SK-N-SH (cell line): ENCODE data around the gene FAM221B. TPM values are rescaled to one million over a fixed set of nuclear protein-coding genes. Genes with fewer than 3 reads are reported as not detected.

ENCODE experiments used
- CTCF ChIA-PET: fragments of 300-600, 350-600 bp; formaldehyde crosslinking; extraction: SDS; loops from one replicate; lab custom pipeline; 2021; lab: Yijun Ruan, JAX
- POLR2A ChIA-PET: fragments of 350-600 bp; sonication (Branson Sonifier 250); formaldehyde crosslinking; extraction: SDS; loops from one replicate; lab custom pipeline; 2020; ENCODE audit warnings: antibody characterized with exemption, inconsistent platforms; lab: Yijun Ruan, JAX
- DNase-seq: peaks from one replicate; pipeline ENCODE4 v3.0.0; 2012
- H2AFZ ChIP-seq: fragments of 200-600 bp; sonication (generic); 2 replicates; pipeline ENCODE4 v1.8.1; 2016; ENCODE audit warnings: antibody characterized with exemption, mild to moderate bottlenecking, low read depth
- H3F3A ChIP-seq: fragments of 200-600 bp; sonication (generic); replicated peaks from 2 replicates; pipeline ENCODE3; 2016; ENCODE audit warnings: antibody characterized with exemption, mild to moderate bottlenecking; ENCODE audit not compliant: insufficient read depth
- H3K27ac ChIP-seq, 2 experiments: fragments of 200-500 bp in 1 of 2; fragments of 200-600 bp in 1 of 2; sonication (Bioruptor generic) in 1 of 2; sonication (generic), shearing (Covaris generic) in 1 of 2; 2 replicates each; pipeline versions ENCODE4 v1.5.1 to v1.6.1; 2014 to 2016; ENCODE audit warnings: low read depth in 2 of 2, inconsistent platforms in 1 of 2, low read length in 1 of 2, mild to moderate bottlenecking in 1 of 2, mixed read lengths in 1 of 2
- H3K27me3 ChIP-seq: fragments of 200-600 bp; sonication (generic), shearing (Covaris generic); 2 replicates; pipeline ENCODE4 v1.6.1; 2016; ENCODE audit warnings: mixed run types; ENCODE audit not compliant: insufficient read depth
- H3K36me3 ChIP-seq, 2 experiments: fragments of 200-500 bp in 1 of 2; fragments of 200-600 bp in 1 of 2; sonication (Bioruptor generic) in 1 of 2; sonication (generic) in 1 of 2; replicated peaks in 1 of 2; 2 replicates each; pipeline versions ENCODE3 to v1.5.1; 2014 to 2016; ENCODE audit warnings: low read length in 1 of 2, mild to moderate bottlenecking in 1 of 2; ENCODE audit not compliant: insufficient read depth in 2 of 2, control insufficient read depth in 1 of 2
- H3K4me1 ChIP-seq, 2 experiments: fragments of 200-500 bp in 1 of 2; fragments of 200-600 bp in 1 of 2; sonication (Bioruptor generic) in 1 of 2; sonication (generic), shearing (Covaris generic) in 1 of 2; 2 replicates each; pipeline versions ENCODE4 v1.5.1 to v1.6.1; 2014 to 2016; ENCODE audit warnings: low read depth in 1 of 2, low read length in 1 of 2, mixed run types in 1 of 2; ENCODE audit not compliant: insufficient read depth in 2 of 2, control insufficient read depth in 1 of 2
- H3K4me2 ChIP-seq: fragments of 200-600 bp; sonication (generic), shearing (Covaris generic); 2 replicates; pipeline ENCODE4 v1.6.1; 2017; ENCODE audit warnings: mixed run types
- H3K4me3 ChIP-seq, 2 experiments: fragments of 200-500 bp in 1 of 2; fragments of 200-600 bp in 1 of 2; sonication (Bioruptor generic) in 1 of 2; sonication (generic), shearing (Covaris generic) in 1 of 2; 2 replicates each; pipeline versions ENCODE4 v1.5.1 to v1.8.1; 2014 to 2016; ENCODE audit warnings: low read depth in 2 of 2, inconsistent platforms in 1 of 2, low read length in 1 of 2, mild to moderate bottlenecking in 1 of 2, mixed read lengths in 1 of 2, moderate library complexity in 1 of 2
- H3K79me2 ChIP-seq: fragments of 200-600 bp; sonication (generic); 2 replicates; pipeline ENCODE4 v1.8.1; 2017; ENCODE audit warnings: mild to moderate bottlenecking; ENCODE audit not compliant: insufficient read depth
- H3K9ac ChIP-seq: fragments of 200-600 bp; sonication (generic); 2 replicates; pipeline ENCODE4 v1.6.1; 2017; ENCODE audit warnings: mixed run types
- H3K9me2 ChIP-seq: fragments of 200-600 bp; sonication (generic); 2 replicates; pipeline ENCODE4 v1.6.1; 2017; ENCODE audit warnings: mixed run types
- H3K9me3 ChIP-seq: fragments of 200-600 bp; sonication (generic); 2 replicates; pipeline ENCODE4 v1.6.1; 2017; ENCODE audit warnings: mixed run types, mild to moderate bottlenecking, moderate library complexity
- H4K20me1 ChIP-seq: fragments of 200-600 bp; sonication (generic); 2 replicates; pipeline ENCODE4 v1.6.1; 2017; ENCODE audit warnings: mild to moderate bottlenecking, mixed run types; ENCODE audit not compliant: insufficient read depth
- CHD2 ChIP-seq: fragments of 150-350 bp; IDR thresholded peaks from 2 replicates; pipeline ENCODE4 v1.6.1; 2018; ENCODE audit warnings: low read length; ENCODE audit not compliant: partially characterized antibody
- CTCF ChIP-seq: fragments of 200-600 bp; sonication (generic); IDR thresholded peaks from 2 replicates; pipeline ENCODE4 v1.6.1; 2017; ENCODE audit warnings: antibody characterized with exemption, mild to moderate bottlenecking, moderate library complexity
- EP300 ChIP-seq, 2 experiments: IDR thresholded peaks; 2 replicates each; pipeline versions ENCODE4 v1.4.0 to v1.6.1; 2012; ENCODE audit warnings: borderline replicate concordance in 1 of 2, low read depth in 1 of 2, low read length in 1 of 2
- FOXJ3 ChIP-seq: sonication (generic); formaldehyde crosslinking; IDR thresholded peaks from 2 replicates; pipeline ENCODE4 v1.5.1; 2020; ENCODE audit warnings: mild to moderate bottlenecking, missing genetic modification reagents
- FOXM1 ChIP-seq: IDR thresholded peaks from 2 replicates; pipeline ENCODE4 v1.4.0; 2012; ENCODE audit warnings: low read depth, mild to moderate bottlenecking
- GABPA ChIP-seq: IDR thresholded peaks from 2 replicates; pipeline ENCODE4 v1.4.0; 2012; ENCODE audit warnings: low read depth, mild to moderate bottlenecking
- IRF3 ChIP-seq: fragments of 150-350 bp; IDR thresholded peaks from 2 replicates; pipeline ENCODE4 v1.6.1; 2016; ENCODE audit warnings: mild to moderate bottlenecking, low read depth, low read length
- MXI1 ChIP-seq: IDR thresholded peaks from 2 replicates; pipeline ENCODE4 v1.6.1; 2012; ENCODE audit warnings: mild to moderate bottlenecking, low read depth, low read length, improper control_type of control experiment
- PBX3 ChIP-seq: IDR thresholded peaks from 2 replicates; pipeline ENCODE4; 2012
- RAD21 ChIP-seq: IDR thresholded peaks from 2 replicates; pipeline ENCODE4 v1.6.1; 2012; ENCODE audit warnings: mild to moderate bottlenecking, low read length
- RCOR1 ChIP-seq: fragments of 150-350 bp; IDR thresholded peaks from 2 replicates; pipeline ENCODE4 v1.6.1; 2017; ENCODE audit warnings: antibody characterized with exemption, low read length
- RFX5 ChIP-seq: IDR thresholded peaks from 2 replicates; pipeline ENCODE4 v1.6.1; 2012; ENCODE audit warnings: mild to moderate bottlenecking, improper control_type of control experiment, low read length
- RXRA ChIP-seq: IDR thresholded peaks from 2 replicates; pipeline ENCODE4 v1.4.0; 2012; ENCODE audit warnings: low read depth, mild to moderate bottlenecking, borderline replicate concordance
- SIN3A ChIP-seq: IDR thresholded peaks from 2 replicates; pipeline ENCODE4 v1.6.1; 2012; ENCODE audit warnings: low read depth, mild to moderate bottlenecking, low read length, moderate library complexity, borderline replicate concordance
- SMC3 ChIP-seq: IDR thresholded peaks from 2 replicates; pipeline ENCODE4 v1.6.1; 2012; ENCODE audit warnings: low read depth, low read length, improper control_type of control experiment
- TAF1 ChIP-seq: IDR thresholded peaks from 2 replicates; pipeline ENCODE4 v1.6.1; 2012; ENCODE audit warnings: low read depth, mild to moderate bottlenecking, low read length, moderate library complexity, borderline replicate concordance
- TCF12 ChIP-seq: IDR thresholded peaks from 2 replicates; pipeline ENCODE4 v1.4.0; 2012
- USF1 ChIP-seq: IDR thresholded peaks from 2 replicates; pipeline ENCODE4 v1.4.0; 2012; ENCODE audit warnings: low read depth, borderline replicate concordance
- WGBS: methylation state at CpG from one replicate; pipeline ENCODE4 v1.1.6; 2017; ENCODE audit warnings: low lambda C conversion rate; 5-methylcytosine and 5-hydroxymethylcytosine counted together
- polyA plus RNA-seq, 3 experiments: library from polyadenylated mRNA; depleted of rRNA; stranded (reverse); fragments of >200 nt; gene quantifications; 2 replicates each; pipeline ENCODE4 v1.2.3, GENCODE V29; 2012

The FAM221B gene
- polyA plus RNA-seq, 1 of the 3 experiments (the other 2 are of a cell fraction) = not detected

GRCh38 chr9:35871545-35871944 lies 43.0 kb upstream of the FAM221B start:
- ChIA-PET POLR2A (no interaction called here), CTCF (interaction anchor here (1.0 to 3.4 kb wide), 3 partner anchors 10 to 47 kb away, joined by 3 to 15 read pairs (median 3); no protein-coding TSS in a partner anchor)
- DNase-seq = no peak
- Histone ChIP-seq H4K20me1 (no peaks in the 10 kb centered on the region), H3K4me1 (no peaks in the 10 kb centered on the region; a peak in 1 of 4 replicates), H3K79me2 (no peaks in the 10 kb centered on the region), H3F3A (no peaks in the 10 kb centered on the region), H3K36me3 (no peaks in the 10 kb centered on the region), H3K4me2 (no peak overlapping the region), H2AFZ (no peak overlapping the region), H3K27ac (no peak overlapping the region), H3K27me3 (no peaks in the 10 kb centered on the region), H3K9ac (no peak overlapping the region), H3K9me3 (0 out of 2 replicates have a peak, but pooled peaks cover 6% of the 10 kb centered on the region), H3K4me3 (no peak overlapping the region), H3K9me2 (no peaks in the 10 kb centered on the region)
- 53% methylated on average over 3 of the region's 3 CpGs for WGBS
- TF ChIP-seq PBX3 (no peak), SMC3 (no peak), TAF1 (no peak), GABPA (no peak), MXI1 (no peak), SIN3A (no peak)

- no peaks in the 10 kb centered on the region for H3K79me2 ChIP-seq
- CTCF ChIA-PET = interaction anchor here (1.0 to 3.4 kb wide), 5 partner anchors 9 to 45 kb away, joined by 3 to 15 read pairs (median 3); no protein-coding TSS in a partner anchor
- 79% methylated on average over 8 of the region's 8 CpGs for WGBS
Observed at GRCh38 chr9:35870351-35870923, 41.9 kb upstream of the FAM221B start, which contains the start of gene OR13J1. TSS of gene OR13J1 (minus strand) at chr9:35870401. CDS start at chr9:35870401, 0 bp downstream.

More at GRCh38 chr9:35870351-35870923, 41.9 kb upstream of the FAM221B start, which contains the start of gene OR13J1:
- H3K4me2 ChIP-seq = no peak within 1 kb of the TSS
- POLR2A ChIA-PET = no interaction called here
- H2AFZ ChIP-seq = no peak within 1 kb of the TSS
- H3K9ac ChIP-seq = no peak within 1 kb of the TSS
- no peak for DNase-seq
- TF ChIP-seq GABPA (no peak), FOXJ3 (CRISPR knock-in tag) (no peak), SIN3A (no peak), RAD21 (no peak), CTCF (no peak), IRF3 (no peak), USF1 (no peak), TCF12 (no peak), RFX5 (no peak), TAF1 (no peak), SMC3 (no peak), RXRA (no peak), FOXM1 (no peak), EP300 (IDR thresholded peaks at IDR 0.05; ENCODE audit: borderline replicate concordance in 1 of 2, low read depth in 1 of 2, low read length in 1 of 2) (no peak), CHD2 (no peak), RCOR1 (no peak)
- H3K4me1 ChIP-seq = no peaks in the 10 kb centered on the region; a peak in 1 of 4 replicates
- H3K27ac ChIP-seq = no peak within 1 kb of the TSS
- H3K9me2 ChIP-seq = no peaks in the 10 kb centered on the region
- no peaks in the 10 kb centered on the region for H3F3A ChIP-seq
- H4K20me1 ChIP-seq = no peaks in the 10 kb centered on the region
- H3K36me3 ChIP-seq = no peaks in the 10 kb centered on the region
- no peaks in the 10 kb centered on the region for H3K27me3 ChIP-seq
- H3K9me3 ChIP-seq = no peaks in the 10 kb centered on the region
- no peak within 1 kb of the TSS for H3K4me3 ChIP-seq
